Measurements from ENCODE around the gene TMEM208. TPM values are rescaled to one million over a fixed set of nuclear protein-coding genes. Genes with fewer than 3 reads are reported as not detected.

TMEM208 gene
- total and polyA plus RNA-seq, 2 experiments from 2014 or later, result 47.5 to 181 TPM

DNA sequence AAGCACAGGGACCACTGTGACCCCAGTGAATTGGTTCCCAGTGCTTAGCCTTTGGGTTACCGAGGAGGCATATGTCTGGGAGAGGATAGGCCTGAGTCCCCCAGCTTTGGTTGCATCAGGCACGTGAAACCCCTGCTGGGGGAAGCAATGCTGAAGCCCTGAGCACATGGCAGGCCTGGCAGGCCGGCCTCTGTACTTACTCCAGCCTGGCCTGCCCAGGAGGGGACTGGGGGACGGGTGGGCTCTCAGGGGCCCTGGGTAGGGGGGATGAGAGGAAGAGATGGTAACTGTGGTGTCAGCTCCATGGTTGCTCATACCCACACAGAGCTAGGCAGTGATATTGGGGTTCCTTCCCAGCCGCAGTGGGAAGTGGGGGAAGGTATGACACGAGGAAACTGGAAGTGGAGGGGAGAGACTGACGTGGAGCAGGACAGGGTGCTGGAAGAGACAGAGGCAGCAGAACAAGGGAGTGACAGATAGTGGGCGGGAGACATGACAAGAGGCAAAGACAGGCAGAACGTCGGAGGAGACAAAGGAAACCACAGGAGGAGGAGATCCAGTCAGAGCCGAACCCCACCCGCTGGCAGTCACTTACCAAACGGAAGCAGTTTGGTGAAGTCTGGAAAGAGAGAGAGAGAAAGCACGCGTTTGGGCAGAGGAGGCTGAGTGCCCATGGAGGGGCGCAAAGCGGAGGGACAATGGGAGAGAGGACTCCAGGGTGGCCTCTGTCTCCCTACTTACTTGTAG, 9.1 kb downstream of the TMEM208 start:
- no peak overlapping the region for H3K4me2 ChIP-seq

DNA sequence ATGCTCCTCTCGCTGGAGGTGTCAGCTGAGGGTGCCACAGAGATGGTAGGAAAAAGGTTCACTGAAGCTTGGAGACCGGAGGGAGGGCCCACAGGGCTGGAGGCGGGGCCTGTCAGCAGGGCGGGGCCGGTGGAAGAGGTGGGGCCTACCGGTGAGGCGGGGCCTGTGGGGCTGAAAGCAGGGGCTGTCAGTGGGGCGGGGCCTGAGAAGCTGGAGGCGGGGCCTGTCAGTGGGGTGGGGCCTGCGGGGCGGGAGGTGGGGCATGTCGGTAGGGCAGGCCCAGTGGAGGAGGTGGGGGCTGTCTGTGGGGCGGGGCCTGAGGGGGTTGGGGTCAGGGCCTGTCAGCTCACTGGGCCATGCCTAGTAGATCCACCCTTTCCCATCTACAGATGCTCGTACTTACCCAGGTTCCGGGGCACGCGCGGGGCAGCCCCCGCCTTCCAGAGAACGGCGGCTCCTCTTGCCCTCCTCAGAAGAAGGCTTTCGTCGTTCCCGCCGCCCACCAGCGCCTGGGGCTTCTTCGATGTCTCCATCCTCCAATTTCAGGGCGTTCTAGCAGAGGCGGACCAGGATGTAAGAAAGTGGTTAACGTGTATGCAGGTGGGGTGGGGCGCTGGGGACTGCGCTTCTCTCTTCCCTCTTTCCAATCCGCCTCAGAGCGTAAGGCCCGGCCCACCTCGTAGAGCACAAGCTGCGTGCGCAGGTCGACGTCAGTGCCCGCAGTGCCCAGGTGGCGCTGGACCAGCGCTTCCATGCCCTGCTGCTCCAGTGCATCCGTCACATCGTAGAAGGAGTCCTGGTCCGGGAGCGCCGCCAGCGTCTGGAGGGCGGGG, 9.8 kb downstream of the TMEM208 start:
- TF ChIP-seq EZH2phosphoT487 (IDR thresholded peaks at IDR 0.05; ENCODE audit: low read depth, severe bottlenecking, unreplicated experiment) (no peak), CTCF (IDR thresholded peaks at IDR 0.05; ENCODE audit: poor library complexity) (no peak), EZH2 (IDR thresholded peaks at IDR 0.05; ENCODE audit: borderline replicate concordance) (no peak)
- Histone ChIP-seq H3K27ac (no peak overlapping the region), H3K36me3 (replicated peaks; ENCODE audit: insufficient read depth, low read depth) (no peaks in the 10 kb centered on the region), H3K27me3 (no peaks in the 10 kb centered on the region), H3K4me3 (no peak overlapping the region), H4K20me1 (ENCODE audit: insufficient read depth, poor library complexity, severe bottlenecking) (no peaks in the 10 kb centered on the region), H2AFZ (no peak overlapping the region), H3K4me1 (ENCODE audit: insufficient read depth) (peaks cover 12% of the 10 kb centered on the region), H3K79me2 (no peaks in the 10 kb centered on the region), H3K4me2 (no peak overlapping the region), H3K9me3 (ENCODE audit: low read depth) (no peaks in the 10 kb centered on the region), H3K9me2 (replicated peaks; ENCODE audit: insufficient read depth) (no peaks in the 10 kb centered on the region)
- DNase-seq (ENCODE audit: low spot score), result peak; percentile 46
- WGBS (ENCODE audit: low lambda C conversion rate, missing lambda C conversion rate), result 96% methylated on average over 43 of the region's 50 CpGs

More for the DNA sequence above, 9.1 kb downstream of the TMEM208 start:
- Histone ChIP-seq H3K9me3 (ENCODE audit: low read depth) (no peaks in the 10 kb centered on the region), H3K4me1 (ENCODE audit: insufficient read depth) (peaks cover 6% of the 10 kb centered on the region), H3K9me2 (replicated peaks; ENCODE audit: insufficient read depth) (no peaks in the 10 kb centered on the region), H3K27me3 (no peaks in the 10 kb centered on the region), H3K36me3 (replicated peaks; ENCODE audit: insufficient read depth, low read depth) (no peaks in the 10 kb centered on the region), H4K20me1 (ENCODE audit: insufficient read depth, poor library complexity, severe bottlenecking) (no peaks in the 10 kb centered on the region), H3K27ac (no peak overlapping the region), H3K4me3 (no peak overlapping the region), H2AFZ (no peak overlapping the region), H3K79me2 (no peaks in the 10 kb centered on the region)
- TF ChIP-seq EZH2 (IDR thresholded peaks at IDR 0.05; ENCODE audit: borderline replicate concordance) (no peak), EZH2phosphoT487 (IDR thresholded peaks at IDR 0.05; ENCODE audit: low read depth, severe bottlenecking, unreplicated experiment) (no peak), CTCF (IDR thresholded peaks at IDR 0.05; ENCODE audit: poor library complexity) (no peak)
- 93% methylated on average over 16 of the region's 17 CpGs for WGBS (ENCODE audit: low lambda C conversion rate, missing lambda C conversion rate)
- no peak for DNase-seq (ENCODE audit: low spot score)

GRCh38 chr16:67237396-67238277, 10.7 kb downstream of the TMEM208 start:
- Histone ChIP-seq H3K4me1 (ENCODE audit: insufficient read depth) (peaks cover 12% of the 10 kb centered on the region), H4K20me1 (ENCODE audit: insufficient read depth, poor library complexity, severe bottlenecking) (no peaks in the 10 kb centered on the region), H3K36me3 (replicated peaks; ENCODE audit: insufficient read depth, low read depth) (no peaks in the 10 kb centered on the region), H3K27ac (no peak overlapping the region), H2AFZ (no peak overlapping the region), H3K9me3 (ENCODE audit: low read depth) (no peaks in the 10 kb centered on the region), H3K4me2 (no peak overlapping the region), H3K27me3 (no peaks in the 10 kb centered on the region), H3K9me2 (replicated peaks; ENCODE audit: insufficient read depth) (no peaks in the 10 kb centered on the region), H3K79me2 (peaks cover 5% of the 10 kb centered on the region), H3K4me3 (no peak overlapping the region)
- no peak for DNase-seq (ENCODE audit: low spot score)
- 91% methylated on average over 15 of the region's 16 CpGs for WGBS (ENCODE audit: low lambda C conversion rate, missing lambda C conversion rate)
- TF ChIP-seq EZH2 (IDR thresholded peaks at IDR 0.05; ENCODE audit: borderline replicate concordance) (no peak), EZH2phosphoT487 (IDR thresholded peaks at IDR 0.05; ENCODE audit: low read depth, severe bottlenecking, unreplicated experiment) (no peak), CTCF (IDR thresholded peaks at IDR 0.05; ENCODE audit: poor library complexity) (no peak)

All from hepatocyte (in vitro differentiated cells).